GM23248 (cell line): ENCODE results near the gene TMEM82. TPM values are rescaled to one million over a fixed set of nuclear protein-coding genes. Genes with fewer than 3 reads are reported as not detected.

Source experiments
- DNase-seq: peaks from one replicate; pipeline ENCODE4 v3.0.0-alpha.2; 2015
- H2AFZ ChIP-seq: fragments of 200-600 bp; sonication (generic); 2 replicates; pipeline ENCODE4 v1.6.1; 2016; ENCODE audit warnings: antibody characterized with exemption
- H3F3A ChIP-seq: fragments of 200-600 bp; sonication (generic); 2 replicates; pipeline ENCODE4 v1.6.1; 2016; ENCODE audit warnings: mild to moderate bottlenecking, antibody characterized with exemption, mixed run types; ENCODE audit not compliant: insufficient read depth
- H3K27ac ChIP-seq: fragments of 200-600 bp; sonication (generic); 2 replicates; pipeline ENCODE4 v1.5.1; 2016; ENCODE audit warnings: mild to moderate bottlenecking
- H3K27me3 ChIP-seq: fragments of 200-600 bp; sonication (generic); replicated peaks from 2 replicates; pipeline ENCODE4 v1.6.1; 2016; ENCODE audit warnings: mild to moderate bottlenecking; ENCODE audit not compliant: insufficient read depth
- H3K36me3 ChIP-seq: fragments of 200-600 bp; sonication (generic); 2 replicates; pipeline ENCODE4 v1.6.1; 2016; ENCODE audit warnings: low read depth, mild to moderate bottlenecking
- H3K4me1 ChIP-seq: fragments of 200-600 bp; sonication (generic); 2 replicates; pipeline ENCODE4 v1.6.1; 2016; ENCODE audit warnings: mild to moderate bottlenecking; ENCODE audit not compliant: insufficient read depth
- H3K4me2 ChIP-seq: fragments of 200-600 bp; sonication (generic); one replicate; pipeline ENCODE4 v1.6.1; 2016; ENCODE audit warnings: mild to moderate bottlenecking; ENCODE audit not compliant: unreplicated experiment
- H3K4me3 ChIP-seq: fragments of 200-600 bp; sonication (generic); 2 replicates; pipeline ENCODE4 v1.5.1; 2016; ENCODE audit warnings: mild to moderate bottlenecking
- H3K79me2 ChIP-seq: fragments of 200-600 bp; sonication (generic); 2 replicates; pipeline ENCODE4 v1.6.1; 2016; ENCODE audit warnings: mild to moderate bottlenecking; ENCODE audit not compliant: insufficient read depth
- H3K9ac ChIP-seq: fragments of 200-600 bp; sonication (generic); 2 replicates; pipeline ENCODE4 v1.6.1; 2016; ENCODE audit warnings: mild to moderate bottlenecking
- H3K9me2 ChIP-seq: fragments of 200-600 bp; sonication (generic); 2 replicates; pipeline ENCODE4 v1.6.1; 2016; ENCODE audit warnings: mixed run types, mild to moderate bottlenecking, moderate library complexity; ENCODE audit not compliant: insufficient read depth
- H3K9me3 ChIP-seq: fragments of 200-600 bp; sonication (generic); one replicate; pipeline ENCODE4 v1.6.1; 2017; ENCODE audit warnings: low read depth
- H4K20me1 ChIP-seq: fragments of 200-600 bp; sonication (generic); 2 replicates; pipeline ENCODE4 v1.6.0; 2016; ENCODE audit not compliant: insufficient read depth
- EZH2 ChIP-seq: fragments of 200-600 bp; sonication (generic); IDR thresholded peaks from 2 replicates; pipeline ENCODE4 v1.6.1; 2018; ENCODE audit warnings: antibody characterized with exemption, mild to moderate bottlenecking; ENCODE audit not compliant: insufficient read depth, poor library complexity, severe bottlenecking
- EZH2phosphoT487 ChIP-seq: fragments of 200-600 bp; sonication (generic); IDR thresholded peaks from 2 replicates; pipeline ENCODE4 v1.6.1; 2018; ENCODE audit warnings: antibody characterized with exemption, moderate library complexity, mild to moderate bottlenecking, low read depth; ENCODE audit not compliant: insufficient read depth
- WGBS, 2 experiments: methylation state at CpG; one replicate each; pipeline ENCODE4 v1.1.6; 2015 to 2017; ENCODE audit warnings: low lambda C conversion rate in 2 of 2, low coverage in 1 of 2; ENCODE audit errors: missing lambda C conversion rate in 2 of 2; 5-methylcytosine and 5-hydroxymethylcytosine counted together
- in situ Hi-C: fragments of 300-500 bp; cut with MboI; formaldehyde crosslinking; loops from 2 replicates; pipeline ENCODE4 v1.15.0; 2020
- polyA plus RNA-seq: library from polyadenylated mRNA; unstranded; fragments of >200 nt; fragmentation: Nextera tagmentation; extraction: Ambion mirVana; gene quantifications from 2 replicates; pipeline ENCODE4 v1.2.1, GENCODE V29; 2016
- total RNA-seq: library from RNA; depleted of rRNA; stranded (reverse); fragments of >200 nt; shearing (Covaris generic); gene quantifications from 2 replicates; pipeline ENCODE4 v1.2.3, GENCODE V29; 2014

The TMEM82 gene
- total and polyA plus RNA-seq, 2 experiments from 2014 or later = not detected

- Histone ChIP-seq H4K20me1 (no peaks in the 10 kb centered on the region), H3K9ac (no peak overlapping the region), H3K9me2 (no peaks in the 10 kb centered on the region), H3K27me3 (no peaks in the 10 kb centered on the region), H3K4me2 (no peak overlapping the region), H3K4me3 (no peak overlapping the region), H3F3A (no peaks in the 10 kb centered on the region), H3K79me2 (no peaks in the 10 kb centered on the region), H2AFZ (no peak overlapping the region), H3K4me1 (no peaks in the 10 kb centered on the region), H3K9me3 (no peaks in the 10 kb centered on the region), H3K27ac (no peak overlapping the region), H3K36me3 (no peaks in the 10 kb centered on the region; the same call in 1 of the 2 replicates)
- DNase-seq = no peak
- WGBS, 2 experiments = 70 to 72% methylated on average over 7 of the region's 7 CpGs
- in situ Hi-C loops = no loop called here
- TF ChIP-seq EZH2phosphoT487 (no peak), EZH2 (no peak)
These were observed 9.6 kb upstream of the TMEM82 start for GRCh38 chr1:15732686-15733081.

GRCh38 chr1:15733218-15733725, 9.0 kb upstream of the TMEM82 start:
- Histone ChIP-seq H3F3A (no peaks in the 10 kb centered on the region), H3K27ac (no peak overlapping the region), H3K4me3 (no peak overlapping the region), H3K4me2 (no peak overlapping the region), H3K9me3 (no peaks in the 10 kb centered on the region), H3K9ac (no peak overlapping the region), H3K9me2 (no peaks in the 10 kb centered on the region), H3K27me3 (no peaks in the 10 kb centered on the region), H3K36me3 (no peaks in the 10 kb centered on the region; the same call in 1 of the 2 replicates), H2AFZ (no peak overlapping the region), H3K4me1 (no peaks in the 10 kb centered on the region), H4K20me1 (no peaks in the 10 kb centered on the region), H3K79me2 (no peaks in the 10 kb centered on the region)
- 90% methylated on average over 11 of the region's 11 CpGs for WGBS, 2 experiments
- no peak for TF ChIP-seq EZH2phosphoT487
- DNase-seq = no peak
- in situ Hi-C loops = no loop called here

GRCh38 chr1:15733726-15734226, 8.5 kb upstream of the TMEM82 start:
- Histone ChIP-seq H3K9me3 (no peaks in the 10 kb centered on the region), H3K36me3 (no peaks in the 10 kb centered on the region; the same call in 1 of the 2 replicates), H2AFZ (no peak overlapping the region), H3K9me2 (no peaks in the 10 kb centered on the region), H3F3A (no peaks in the 10 kb centered on the region), H3K27me3 (no peaks in the 10 kb centered on the region), H3K9ac (no peak overlapping the region), H3K79me2 (no peaks in the 10 kb centered on the region), H3K4me2 (no peak overlapping the region), H3K4me1 (no peaks in the 10 kb centered on the region), H3K4me3 (no peak overlapping the region), H3K27ac (no peak overlapping the region), H4K20me1 (no peaks in the 10 kb centered on the region)
- no peak for DNase-seq
- WGBS, 2 experiments = 94 to 95% methylated on average over 26 to 27 of the region's 27 CpGs
- in situ Hi-C loops = no loop called here
- no peak for TF ChIP-seq EZH2
- no peak for TF ChIP-seq EZH2phosphoT487

- H3K27me3 ChIP-seq = no peaks in the 10 kb centered on the region
- in situ Hi-C loops = no loop called here
- H3K9me2 ChIP-seq = no peaks in the 10 kb centered on the region
- H4K20me1 ChIP-seq = no peaks in the 10 kb centered on the region
- H3K4me3 ChIP-seq = no peak overlapping the region
- H3K27ac ChIP-seq = no peak overlapping the region
- H3K4me1 ChIP-seq = no peaks in the 10 kb centered on the region
- H3K9ac ChIP-seq = no peak overlapping the region
- WGBS, 2 experiments = 65 to 71% methylated on average over 13 of the region's 13 CpGs
- DNase-seq = no peak
- no peaks in the 10 kb centered on the region for H3K79me2 ChIP-seq
- no peaks in the 10 kb centered on the region for H3F3A ChIP-seq
- no peak overlapping the region for H2AFZ ChIP-seq
- no peaks in the 10 kb centered on the region; the same call in 1 of the 2 replicates for H3K36me3 ChIP-seq
- TF ChIP-seq EZH2 (no peak), EZH2phosphoT487 (no peak)
- H3K4me2 ChIP-seq = no peak overlapping the region
- H3K9me3 ChIP-seq = no peaks in the 10 kb centered on the region
These were observed 8.0 kb upstream of the TMEM82 start for GRCh38 chr1:15734296-15734695.

- H3K27me3 ChIP-seq = no peaks in the 10 kb centered on the region
- TF ChIP-seq EZH2 = no peak
- no peak for TF ChIP-seq EZH2phosphoT487
- in situ Hi-C loops = no loop called here
These were observed 7.4 kb upstream of the TMEM82 start for GRCh38 chr1:15734901-15735300.

More at GRCh38 chr1:15734901-15735300, 7.4 kb upstream of the TMEM82 start:
- Histone ChIP-seq H3K4me3 (no peak overlapping the region), H3K4me2 (no peak overlapping the region), H4K20me1 (no peaks in the 10 kb centered on the region), H3K9me2 (no peaks in the 10 kb centered on the region), H3K9ac (no peak overlapping the region), H3K79me2 (no peaks in the 10 kb centered on the region), H3F3A (no peaks in the 10 kb centered on the region), H3K4me1 (no peaks in the 10 kb centered on the region), H3K36me3 (no peaks in the 10 kb centered on the region), H2AFZ (no peak overlapping the region), H3K9me3 (no peaks in the 10 kb centered on the region), H3K27ac (no peak overlapping the region)
- no peak for DNase-seq
- 77 to 83% methylated on average over 17 of the region's 17 CpGs for WGBS, 2 experiments
